SH-SY5Y (cell line): ENCODE measurements around the gene ZFP37.

Source experiments
- GATA2 ChIP-seq: IDR thresholded peaks from 2 replicates; pipeline ENCODE4 v1.6.1; 2011; ENCODE audit warnings: mild to moderate bottlenecking, low read depth, low read length
- GATA3 ChIP-seq: IDR thresholded peaks from 2 replicates; pipeline ENCODE4 v1.6.1; 2011; ENCODE audit warnings: low read depth, mild to moderate bottlenecking, low read length, moderate library complexity

DNA sequence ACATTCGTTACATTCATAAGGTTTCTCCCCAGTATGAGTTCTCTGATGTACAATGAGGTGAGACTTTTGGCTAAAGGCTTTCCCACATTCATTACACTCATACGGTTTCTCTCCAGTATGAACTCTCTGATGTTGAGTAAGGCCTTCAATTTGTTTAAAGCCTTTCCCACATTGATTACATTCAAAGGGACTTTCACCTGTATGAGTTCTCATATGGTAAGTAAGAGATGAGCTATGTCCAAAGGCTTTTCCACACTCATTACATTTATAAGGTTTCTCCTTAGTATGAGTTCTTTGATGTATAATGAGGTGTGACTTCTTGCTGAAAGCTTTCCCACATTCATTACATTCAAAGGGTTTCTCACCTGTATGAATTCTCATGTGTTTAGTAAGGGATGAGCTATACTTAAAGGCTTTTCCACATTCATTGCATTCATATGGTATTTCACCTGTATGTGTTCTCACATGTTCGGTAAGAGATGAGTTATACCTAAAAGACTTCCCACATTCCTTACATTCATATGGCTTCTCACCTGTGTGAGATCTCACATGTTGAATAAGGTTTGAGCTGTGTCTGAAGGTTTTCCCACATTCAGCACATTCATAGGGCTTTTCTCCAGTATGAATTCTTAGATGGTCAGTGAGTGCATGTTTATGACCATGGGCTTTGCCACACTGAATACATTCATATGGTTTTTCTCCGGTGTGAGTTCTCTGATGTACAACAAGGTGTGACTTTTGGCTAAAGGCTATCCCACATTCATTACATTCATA, 13.5 kb downstream of the ZFP37 start:
- TF ChIP-seq GATA2, result no peak
- TF ChIP-seq GATA3, result no peak
